Activated CD4-positive, alpha-beta T cell treated with anti-CD3 and anti-CD28 coated beads, Interleukin-2, amount 10 ng/mL, durations not matched to agents 7 days and 5 days (primary cell): ENCODE measurements around the gene MCM5. TPM values are rescaled to one million over a fixed set of nuclear protein-coding genes. Genes with fewer than 3 reads are reported as not detected.
"Not testable (repeated sequence)": the region's sequence is repeated elsewhere in the genome, so short reads cannot be mapped to it uniquely, and the experiment has no call there.

Experiments used
- CTCF ChIA-PET: fragments of 350-600 bp; sonication (Branson Sonifier 250); formaldehyde crosslinking; loops from one replicate; lab custom pipeline; 2021; ENCODE audit warnings: antibody characterized with exemption; lab: Charles Lee
- POLR2A ChIA-PET: fragments of 350-600 bp; sonication (Branson Sonifier 250); formaldehyde crosslinking; loops from one replicate; lab custom pipeline; 2021; ENCODE audit warnings: antibody characterized with exemption; lab: Charles Lee
- DNase-seq: peaks from one replicate; pipeline ENCODE4 v3.0.0-alpha.2; 2020
- H3K27ac Mint-ChIP-seq: one replicate; pipeline ENCODE4 v1.8.0; 2021; ENCODE audit warnings: mild to moderate bottlenecking, moderate library complexity, mixed read lengths
- H3K27me3 Mint-ChIP-seq: one replicate; pipeline ENCODE4 v1.8.0; 2021; ENCODE audit warnings: mixed read lengths
- H3K36me3 Mint-ChIP-seq: one replicate; pipeline ENCODE4 v1.8.0; 2021; ENCODE audit warnings: low read depth, mixed read lengths
- H3K4me1 Mint-ChIP-seq: one replicate; pipeline ENCODE4 v1.8.0; 2021; ENCODE audit warnings: mixed read lengths
- H3K4me3 Mint-ChIP-seq: one replicate; pipeline ENCODE4 v1.8.0; 2021; ENCODE audit warnings: mild to moderate bottlenecking, moderate library complexity, mixed read lengths
- H3K9me3 Mint-ChIP-seq: one replicate; pipeline ENCODE4 v1.8.0; 2021; ENCODE audit warnings: mixed read lengths
- total RNA-seq, 2 experiments: library from RNA; stranded (reverse); gene quantifications; one replicate each; pipeline ENCODE4 v1.2.3, GENCODE V29; 2021

Gene MCM5
- total RNA-seq, 2 experiments from 2014 or later = 208 to 233 TPM

DNA sequence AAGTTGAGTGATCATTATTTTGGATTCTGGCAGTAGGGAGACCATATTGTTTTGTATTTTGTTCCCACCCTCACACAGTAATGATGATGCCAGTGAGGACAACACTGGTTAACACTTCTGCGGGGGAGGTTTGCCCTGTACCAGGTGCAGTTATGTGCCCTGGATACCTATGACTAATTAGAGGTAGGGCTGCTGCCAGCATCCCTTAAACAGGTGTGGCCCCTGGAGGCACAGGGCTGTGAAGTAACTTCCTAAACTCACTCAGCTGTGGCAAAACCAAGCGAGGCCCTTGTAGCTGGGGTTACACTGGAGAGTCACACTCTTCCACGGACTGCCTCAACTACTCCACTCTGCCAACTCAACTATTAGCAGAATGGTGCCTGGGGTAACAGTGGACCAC, 64.5 kb downstream of the MCM5 start:
- H3K4me3 Mint-ChIP-seq = no peak overlapping the region
- H3K9me3 Mint-ChIP-seq = peaks cover 5% of the 10 kb centered on the region
- ChIA-PET CTCF (no interaction called here), POLR2A (no interaction called here)
- H3K27ac Mint-ChIP-seq = no peak overlapping the region
- DNase-seq = no peak
- no peaks in the 10 kb centered on the region for H3K4me1 Mint-ChIP-seq
- no peaks in the 10 kb centered on the region for H3K27me3 Mint-ChIP-seq
- peaks cover 5% of the 10 kb centered on the region for H3K36me3 Mint-ChIP-seq

DNA sequence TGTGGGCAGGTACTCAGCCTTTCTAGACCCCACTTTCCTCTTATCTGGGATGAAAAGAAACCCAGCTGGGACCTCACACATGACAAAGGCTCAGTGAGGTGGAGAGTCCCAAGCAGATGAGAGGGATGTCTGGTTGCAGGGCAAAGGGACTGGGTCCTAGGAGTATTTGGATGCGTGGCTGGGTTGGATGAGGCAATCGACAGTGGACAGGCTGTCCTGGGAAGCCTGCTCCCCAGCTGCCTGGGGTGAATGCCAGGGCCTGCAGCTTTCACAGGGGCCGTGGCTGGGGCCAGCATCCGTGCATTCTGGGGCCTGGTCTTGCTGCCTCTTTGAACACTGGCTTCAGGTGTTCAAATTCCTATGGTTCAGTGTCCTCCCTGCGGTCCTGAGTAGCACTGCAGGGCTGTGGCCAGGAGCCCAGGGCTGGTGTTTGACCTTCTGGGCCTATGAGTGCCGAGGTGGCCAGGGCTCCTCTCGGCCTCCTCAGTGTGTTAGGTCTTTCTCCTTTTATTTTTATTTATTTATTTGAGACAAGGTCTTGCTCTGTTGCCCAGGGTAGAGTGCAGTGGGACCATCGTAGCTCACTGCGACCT, 65.3 kb downstream of the MCM5 start:
- Mint-ChIP-seq H3K36me3 (peaks cover 5% of the 10 kb centered on the region), H3K27me3 (no peaks in the 10 kb centered on the region), H3K27ac (no peak overlapping the region), H3K4me3 (no peak overlapping the region), H3K4me1 (no peaks in the 10 kb centered on the region), H3K9me3 (peaks cover 5% of the 10 kb centered on the region)
- no peak for DNase-seq
- ChIA-PET POLR2A (no interaction called here), CTCF (no interaction called here)

DNA sequence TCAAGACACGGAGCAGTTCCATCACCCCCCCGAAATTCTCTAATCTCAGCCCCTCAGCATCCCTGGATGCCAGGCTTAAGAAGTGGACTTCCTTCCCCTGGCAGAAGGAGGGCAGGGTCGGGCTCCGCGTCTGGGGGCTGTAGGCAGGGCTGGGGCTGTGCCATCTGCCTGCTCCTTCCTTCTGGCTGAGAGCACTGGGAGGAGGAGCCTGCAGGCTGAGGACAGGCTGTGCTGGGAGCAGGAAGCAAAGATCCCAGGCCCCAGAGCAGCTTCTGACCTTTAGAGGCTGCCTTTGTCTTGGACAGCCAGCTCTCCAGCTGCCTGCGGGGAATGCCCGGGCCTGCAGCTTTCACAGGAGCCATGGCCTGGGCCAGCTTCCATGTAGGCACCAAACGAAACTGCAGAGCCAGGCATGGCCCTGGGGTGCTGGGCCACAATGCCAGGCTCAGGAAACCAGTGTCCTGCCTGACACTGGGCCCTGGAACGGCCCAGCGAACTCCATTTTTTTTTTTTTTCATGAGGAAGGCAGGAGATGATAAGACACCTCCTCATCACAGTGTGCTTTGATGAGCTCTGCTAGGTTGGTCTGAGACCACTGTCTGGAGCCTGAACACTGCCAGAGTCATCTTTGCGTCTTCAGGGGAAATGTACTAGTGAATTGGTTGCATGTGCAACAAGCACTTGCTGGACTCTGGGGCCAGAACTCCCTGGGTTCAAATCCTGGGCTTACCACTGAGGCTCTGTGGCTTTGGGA, 67.9 kb downstream of the MCM5 start:
- Mint-ChIP-seq H3K9me3 (peaks cover 8% of the 10 kb centered on the region), H3K4me3 (no peak overlapping the region), H3K27ac (no peak overlapping the region), H3K27me3 (no peaks in the 10 kb centered on the region), H3K36me3 (peaks cover 18% of the 10 kb centered on the region), H3K4me1 (no peaks in the 10 kb centered on the region)
- DNase-seq = no peak
- CTCF ChIA-PET = no interaction called here
- POLR2A ChIA-PET = no interaction called here

- H3K9me3 Mint-ChIP-seq = peaks cover 4% of the 10 kb centered on the region
- no peak for DNase-seq
- ChIA-PET POLR2A (no interaction called here), CTCF (no interaction called here)
- no peaks in the 10 kb centered on the region for H3K27me3 Mint-ChIP-seq
- no peak overlapping the region for H3K27ac Mint-ChIP-seq
- peaks cover 14% of the 10 kb centered on the region for H3K36me3 Mint-ChIP-seq
- no peak overlapping the region for H3K4me3 Mint-ChIP-seq
- no peaks in the 10 kb centered on the region for H3K4me1 Mint-ChIP-seq
Measured at GRCh38 chr22:35470903-35471321, 71.0 kb downstream of the MCM5 start.

GRCh38 chr22:35471566-35471965, 71.6 kb downstream of the MCM5 start:
- H3K4me3 Mint-ChIP-seq, H3K9me3 Mint-ChIP-seq, CTCF ChIA-PET: not testable (repeated sequence)

DNA sequence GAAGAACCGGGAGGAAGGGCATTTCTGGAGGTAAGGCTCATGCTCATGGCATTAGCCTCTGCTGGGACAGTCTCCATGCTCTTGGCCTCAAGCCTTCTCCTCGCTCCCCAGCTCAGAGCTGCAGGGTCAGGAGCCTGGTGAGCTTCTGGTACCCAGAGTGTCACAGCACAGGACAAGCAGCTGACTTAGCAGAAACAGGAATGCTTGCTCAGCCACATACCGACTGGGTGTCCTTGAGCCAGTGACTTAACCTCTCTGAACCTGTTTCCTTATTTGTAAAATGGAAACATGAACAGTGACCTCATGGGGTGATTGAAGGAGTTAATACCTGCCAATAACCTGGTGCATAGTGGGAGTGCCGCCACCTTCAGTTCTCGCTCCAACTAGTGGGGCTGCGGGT, 72.5 kb downstream of the MCM5 start:
- DNase-seq = no peak
- H3K4me1 Mint-ChIP-seq = no peaks in the 10 kb centered on the region
- ChIA-PET POLR2A (no interaction called here), CTCF (no interaction called here)
- H3K4me3 Mint-ChIP-seq = no peak overlapping the region
- H3K27ac Mint-ChIP-seq = no peak overlapping the region
- H3K9me3 Mint-ChIP-seq = peaks cover 4% of the 10 kb centered on the region
- H3K36me3 Mint-ChIP-seq = peaks cover 14% of the 10 kb centered on the region
- no peaks in the 10 kb centered on the region for H3K27me3 Mint-ChIP-seq

More at GRCh38 chr22:35471566-35471965, 71.6 kb downstream of the MCM5 start:
- peaks cover 14% of the 10 kb centered on the region for H3K36me3 Mint-ChIP-seq
- H3K4me1 Mint-ChIP-seq, H3K27ac Mint-ChIP-seq, DNase-seq, H3K27me3 Mint-ChIP-seq, POLR2A ChIA-PET: not testable (repeated sequence)

DNA sequence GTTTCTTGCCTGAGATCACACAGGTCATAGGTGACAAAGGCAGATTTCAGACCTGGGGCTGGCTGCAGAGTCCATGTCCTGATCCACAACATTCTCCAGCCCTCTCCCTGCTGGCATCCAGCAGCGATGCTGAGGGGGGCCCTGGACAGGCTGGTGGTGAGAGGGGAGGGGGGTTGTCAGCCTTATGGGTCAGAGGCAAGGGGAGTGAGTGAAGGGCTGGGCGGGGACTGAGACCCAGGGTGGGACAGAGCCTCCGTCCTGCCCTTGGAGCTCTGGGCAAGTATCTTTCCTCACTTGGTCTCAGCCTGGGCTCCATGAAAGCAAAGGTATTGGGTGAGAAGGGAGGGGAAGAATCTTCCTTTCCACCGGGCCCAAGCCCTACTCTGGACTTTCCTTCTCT, 74.0 kb downstream of the MCM5 start:
- Mint-ChIP-seq H3K9me3 (peaks cover 4% of the 10 kb centered on the region), H3K4me1 (no peaks in the 10 kb centered on the region)
- POLR2A ChIA-PET = no interaction called here

More for the DNA sequence above, 74.0 kb downstream of the MCM5 start:
- Mint-ChIP-seq H3K36me3 (peaks cover 14% of the 10 kb centered on the region), H3K4me3 (no peak overlapping the region), H3K27ac (no peak overlapping the region), H3K27me3 (peaks cover 5% of the 10 kb centered on the region)
- no peak for DNase-seq
- CTCF ChIA-PET = no interaction called here

Other genes with a start within 250 kb of the MCM5 start
- gene HMGXB4, start 142.6 kb upstream of the MCM5 start, total RNA-seq = 10 to 100 TPM; 32.2 to 35.5 TPM
- gene TOM1, start 100.2 kb upstream of the MCM5 start, total RNA-seq = 10 to 100 TPM; 30.0 to 37.8 TPM
- under 1 TPM; 0.31 to 0.32 TPM for gene HMOX1, start 19.0 kb upstream of the MCM5 start, total RNA-seq
- not detected for gene RASD2, start 140.7 kb downstream of the MCM5 start, total RNA-seq
- under 1 TPM in 1 of 2 experiments, not detected in 1; 0.20 TPM for gene MB, start 217.2 kb downstream of the MCM5 start, total RNA-seq
- 10 to 100 TPM; 83.6 to 91.5 TPM for gene APOL6, start 248.3 kb downstream of the MCM5 start, total RNA-seq